GM18907 (cell line): ENCODE results near the gene TCP11L2.
"Not testable (repeated sequence)": the region's sequence is repeated elsewhere in the genome, so short reads cannot be mapped to it uniquely, and the experiment has no call there.

Source experiments
- ATAC-seq: cut with Tn5 transposase; IDR thresholded peaks from one replicate; pipeline ENCODE4 v1.9.1; 2021; ENCODE audit warnings: mild to moderate bottlenecking, moderate library complexity; ENCODE audit not compliant: unreplicated experiment

TCP11L2 gene

GRCh38 chr12:106341086-106341877 lies 38.7 kb downstream of the TCP11L2 start:
- no peak for ATAC-seq

DNA sequence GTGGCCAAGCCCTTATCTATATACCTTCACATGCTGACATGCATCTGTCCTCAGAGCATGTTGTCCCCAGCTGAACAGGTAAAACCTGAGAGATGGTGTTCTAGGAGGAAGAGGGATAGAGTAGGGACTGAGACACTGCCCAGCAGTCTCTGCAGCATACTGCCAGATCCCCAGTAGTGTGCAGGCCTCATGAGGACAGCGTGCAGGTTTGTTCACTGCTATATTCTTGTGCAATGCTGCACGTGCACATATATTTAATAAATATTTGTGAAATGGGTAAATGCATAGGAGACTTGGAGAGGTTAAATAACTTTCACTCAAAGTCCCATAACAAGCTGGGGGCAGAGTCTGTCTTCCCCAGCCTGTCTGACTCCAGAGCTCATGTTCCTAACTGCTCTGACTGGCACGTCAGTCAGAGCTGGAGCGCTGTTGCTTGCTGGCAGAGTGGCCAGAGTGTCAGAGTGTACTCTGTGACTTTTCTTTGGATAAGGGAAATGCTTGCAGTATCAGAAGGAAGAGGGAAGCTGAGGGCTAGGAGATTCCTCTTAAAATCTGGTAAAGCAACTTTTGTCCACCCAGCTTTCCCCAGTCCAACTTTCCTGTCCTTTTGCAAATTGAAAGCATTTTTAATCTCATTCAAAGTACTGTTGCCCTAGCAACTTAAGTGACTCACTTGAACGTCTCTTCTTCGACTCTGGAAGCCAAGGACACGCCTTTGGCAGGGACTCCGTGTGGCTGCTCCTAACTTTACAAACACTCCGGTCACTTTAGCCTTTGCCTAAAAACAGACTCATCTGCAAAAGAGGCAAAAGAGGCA lies 40.1 kb downstream of the TCP11L2 start:
- ATAC-seq: no peak

DNA sequence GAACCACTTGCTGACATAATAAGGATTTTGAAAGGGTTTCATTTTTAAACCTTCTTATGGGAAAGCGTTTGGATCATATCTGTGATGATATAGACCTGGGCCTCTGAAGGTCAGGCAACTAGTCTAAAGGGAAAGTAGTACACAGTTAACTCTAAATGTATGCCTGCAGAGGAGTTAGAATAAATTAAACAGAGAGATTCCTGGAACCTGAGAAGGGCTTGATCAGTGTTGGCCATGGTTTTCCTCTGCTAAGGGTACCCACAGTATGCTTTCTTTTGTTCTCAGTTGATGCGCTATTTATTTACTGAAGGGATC lies 40.6 kb downstream of the TCP11L2 start:
- ATAC-seq: no peak

GRCh38 chr12:106344131-106344530 lies 41.6 kb downstream of the TCP11L2 start:
- ATAC-seq: no peak

DNA sequence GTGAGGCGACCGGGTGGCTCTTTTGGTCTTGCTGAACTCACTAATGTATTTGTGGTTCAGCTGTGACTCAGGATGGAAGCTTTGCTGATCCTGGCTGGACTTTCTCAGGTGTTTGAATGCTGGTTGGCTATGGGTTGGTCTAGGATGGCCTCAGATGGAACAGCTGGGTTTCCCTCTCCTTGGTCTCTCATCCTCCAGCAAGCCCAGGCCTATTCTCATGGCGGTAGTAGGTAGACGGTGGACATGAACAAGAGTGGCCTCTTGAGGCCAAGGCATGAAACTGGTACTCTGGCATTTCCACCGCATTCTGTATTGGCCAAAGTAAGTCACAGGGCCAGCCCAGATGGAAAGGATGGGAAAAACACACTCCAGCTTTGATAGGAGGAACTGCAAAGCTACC lies 43.2 kb downstream of the TCP11L2 start:
- ATAC-seq: no peak

DNA sequence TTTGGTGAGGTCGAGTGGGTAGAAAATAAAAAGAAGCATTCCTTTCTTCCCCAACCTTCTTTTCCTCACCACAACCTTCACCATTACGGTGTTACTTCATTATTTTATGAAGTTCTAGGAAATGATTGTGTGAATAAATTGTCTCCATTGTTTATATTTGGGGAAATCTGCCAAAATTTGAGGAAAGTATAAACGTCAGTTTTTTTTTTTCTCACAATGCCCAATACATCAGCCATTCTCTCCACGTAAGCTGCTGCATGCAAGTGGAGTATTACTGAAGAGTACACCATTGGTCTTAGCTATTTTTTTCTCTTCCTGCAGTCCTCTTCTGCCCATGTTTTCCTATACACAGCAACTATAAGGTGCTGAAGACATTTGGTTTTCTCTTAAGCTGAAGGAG lies 45.9 kb downstream of the TCP11L2 start:
- no peak for ATAC-seq

DNA sequence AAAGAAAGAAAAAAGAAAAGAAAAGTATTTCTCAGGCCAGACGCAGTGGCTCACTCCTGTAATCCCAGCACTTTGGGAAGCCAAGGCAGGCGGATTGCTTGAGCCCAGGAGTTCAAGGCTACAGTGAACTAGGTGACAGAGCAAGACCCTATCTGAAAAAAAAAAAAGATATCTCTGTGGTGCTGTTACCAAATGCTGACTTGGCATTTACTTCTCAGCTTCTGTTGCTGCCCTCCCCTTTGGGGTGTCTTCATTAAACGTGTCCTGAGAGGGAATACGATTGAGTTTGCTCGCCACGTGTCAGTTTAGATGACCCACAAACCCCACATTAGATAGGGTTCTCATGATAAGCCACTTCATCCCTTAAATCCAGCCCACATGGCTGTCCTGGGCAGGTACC lies 50.6 kb downstream of the TCP11L2 start:
- ATAC-seq: no peak

GRCh38 chr12:106357549-106358395 lies 55.2 kb downstream of the TCP11L2 start, which contains the start of gene POLR3B:
TSS of gene POLR3B (plus strand) at chr12:106357748. CDS start at chr12:106357880, 132 bp downstream.
- peak; percentile 92 for ATAC-seq

DNA sequence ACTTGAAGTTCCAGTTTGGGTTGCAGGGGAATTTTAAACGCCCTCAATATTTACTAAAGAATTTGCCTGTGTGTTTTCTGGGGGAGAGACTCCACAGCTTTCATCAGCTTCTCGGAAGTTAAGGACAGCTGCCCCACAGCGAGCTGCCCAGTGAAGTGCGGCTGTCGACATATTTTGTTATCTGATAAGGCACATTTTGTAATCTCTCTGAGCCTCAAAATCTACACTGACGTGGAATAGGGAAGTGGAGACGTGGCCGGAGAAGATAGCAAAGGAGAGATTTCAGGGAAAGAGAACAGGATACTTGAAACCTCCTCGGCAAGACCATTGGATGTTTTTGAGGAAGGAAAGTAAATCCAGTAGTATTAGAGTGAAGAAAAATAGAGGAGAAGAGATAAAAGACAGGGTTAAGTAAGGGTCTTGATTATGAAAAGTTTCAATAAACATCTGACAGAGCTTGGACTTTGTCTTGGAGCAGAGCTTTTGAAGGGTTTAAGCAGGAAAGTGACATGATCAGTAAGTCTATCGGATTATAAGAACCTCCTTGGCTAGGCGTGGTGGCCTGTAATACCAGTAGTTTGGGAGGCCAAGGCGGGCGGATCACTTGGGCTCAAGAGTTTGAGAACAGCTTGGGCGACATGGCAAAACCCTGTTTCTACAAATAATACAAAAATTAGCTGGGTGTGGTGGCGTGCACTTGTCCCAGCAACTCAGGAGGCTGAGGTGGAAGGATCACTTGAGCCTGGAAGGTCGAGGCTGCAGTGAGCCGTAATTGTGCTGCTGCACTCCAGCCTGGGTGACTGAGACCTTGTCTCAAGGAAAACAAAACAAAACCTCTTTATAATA lies 56.1 kb downstream of the TCP11L2 start:
- peak; percentile 14 for ATAC-seq

- no peak for ATAC-seq
Observed at GRCh38 chr12:106359646-106360399, 57.3 kb downstream of the TCP11L2 start.

DNA sequence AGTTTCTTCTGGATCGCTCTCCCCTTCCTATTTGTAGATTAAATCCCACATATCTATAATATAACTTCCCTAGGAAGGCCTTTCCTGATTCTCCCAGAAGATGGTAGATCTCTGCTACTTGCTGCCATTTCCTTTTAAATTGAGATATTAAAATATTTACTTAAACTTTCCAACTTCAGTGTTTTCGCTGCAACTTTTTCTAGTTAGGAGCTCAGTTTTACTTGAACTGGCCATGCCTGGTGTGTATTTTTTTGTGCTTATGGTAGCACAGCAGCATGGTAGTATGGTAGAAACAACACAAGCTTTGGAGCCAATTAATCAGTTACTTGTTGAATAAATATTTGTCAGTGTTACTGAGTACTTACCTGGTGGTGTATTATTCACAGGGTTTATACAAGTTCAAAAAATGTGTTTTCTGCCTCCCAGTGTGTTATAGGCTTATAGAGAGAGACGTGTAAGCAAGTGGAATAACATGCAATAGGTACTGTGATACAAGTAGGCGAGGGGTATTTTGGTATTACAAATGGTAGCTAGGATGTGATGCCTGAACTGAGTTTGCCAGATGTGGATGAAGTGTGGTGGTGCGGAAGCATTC lies 58.0 kb downstream of the TCP11L2 start:
- no peak for ATAC-seq

- no peak for ATAC-seq
Observed at GRCh38 chr12:106362971-106363370, 60.4 kb downstream of the TCP11L2 start.

- no peak for ATAC-seq
Observed at GRCh38 chr12:106364261-106364660, 61.7 kb downstream of the TCP11L2 start.

- ATAC-seq: no peak
Observed at GRCh38 chr12:106369624-106370346, 67.3 kb downstream of the TCP11L2 start.

GRCh38 chr12:106378788-106379187 lies 76.3 kb downstream of the TCP11L2 start:
- ATAC-seq: no peak

DNA sequence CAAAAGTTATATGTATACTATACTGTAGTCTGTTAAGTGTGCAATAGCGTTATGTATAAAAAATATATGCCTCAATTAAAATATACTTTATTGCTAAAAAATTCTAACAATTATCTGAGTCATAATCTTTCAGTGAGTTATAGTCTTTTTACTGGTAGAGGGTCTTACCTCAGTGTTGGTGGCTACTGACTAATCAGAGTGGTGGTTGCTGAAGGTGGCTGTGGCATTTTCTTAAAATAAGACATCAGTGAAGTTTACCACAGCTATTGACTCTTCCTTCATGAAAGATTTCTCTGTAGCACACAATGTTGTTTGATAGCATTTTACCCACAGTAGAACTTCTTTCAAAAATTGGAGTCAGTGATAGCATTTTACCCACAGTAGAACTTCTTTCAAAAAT lies 78.4 kb downstream of the TCP11L2 start:
- ATAC-seq: no peak

- not testable (repeated sequence) for ATAC-seq
Observed at GRCh38 chr12:106381866-106382265, 79.3 kb downstream of the TCP11L2 start.

DNA sequence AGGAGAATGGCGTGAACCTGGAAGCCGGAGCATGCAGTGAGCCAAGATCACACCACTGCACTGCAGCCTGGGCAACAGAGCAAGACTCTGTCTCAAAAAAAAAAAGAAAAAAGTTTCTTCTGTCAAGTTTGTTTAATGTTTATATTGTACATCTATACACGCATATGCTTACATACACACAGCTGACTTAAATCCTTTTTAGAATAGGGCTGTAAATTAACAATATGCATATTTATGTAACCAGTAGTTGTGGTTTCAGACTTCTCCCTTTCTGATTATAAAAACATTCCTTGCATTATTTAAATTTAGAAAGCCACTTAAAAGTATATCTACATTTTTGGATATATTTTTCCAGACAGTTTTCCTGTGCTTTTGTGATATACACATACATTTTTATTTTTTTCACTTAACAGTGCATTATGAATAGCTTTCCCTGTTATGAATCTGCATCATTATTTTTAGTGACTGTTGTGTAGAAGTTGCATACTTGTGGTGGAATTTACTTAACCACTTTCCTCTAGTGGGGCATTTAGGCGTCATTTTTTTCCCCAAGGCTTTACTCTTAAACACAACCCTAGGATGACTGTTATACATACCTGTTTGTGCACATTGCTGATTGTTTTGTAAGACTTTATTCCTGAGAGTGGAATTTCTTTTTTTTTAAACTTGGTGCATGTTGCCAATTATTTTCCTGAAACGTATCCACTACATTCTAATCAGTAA lies 84.4 kb downstream of the TCP11L2 start:
- no peak for ATAC-seq
